Sciatic nerve (tissue), 2 donors: ENCODE results near the gene CAGE1. TPM values are rescaled to one million over a fixed set of nuclear protein-coding genes. Genes with fewer than 3 reads are reported as not detected.

Experiments used
- ATAC-seq: fragments of 200-7000 bp; cut with Tn5 transposase; one replicate; pipeline ENCODE4 v1.9.1; 2020; ENCODE audit warnings: mild to moderate bottlenecking, moderate library complexity
- DNase-seq: peaks from one replicate; pipeline ENCODE4 v3.0.0-alpha.2; 2020; ENCODE audit warnings: low spot score
- intact Hi-C: fragments of 100-400 bp; cut with DNase I; formaldehyde crosslinking; loops from one replicate; pipeline ENCODE4 v1.14.2; 2022
- total RNA-seq: library from RNA; stranded (reverse); fragmentation: NEBNext Ultra II Directional; extraction: Animal tissue kit (Norgen Biotek cat#: 25700); gene quantifications from one replicate; pipeline ENCODE4 v1.2.1, GENCODE V29; 2021
- donor health status: DM: no; HTN: no; CAD: no.
- donor health status: DM: no; HTN: no; CAD: no.

Gene CAGE1
- total RNA-seq, 1 donor from 2014 or later: not detected

DNA sequence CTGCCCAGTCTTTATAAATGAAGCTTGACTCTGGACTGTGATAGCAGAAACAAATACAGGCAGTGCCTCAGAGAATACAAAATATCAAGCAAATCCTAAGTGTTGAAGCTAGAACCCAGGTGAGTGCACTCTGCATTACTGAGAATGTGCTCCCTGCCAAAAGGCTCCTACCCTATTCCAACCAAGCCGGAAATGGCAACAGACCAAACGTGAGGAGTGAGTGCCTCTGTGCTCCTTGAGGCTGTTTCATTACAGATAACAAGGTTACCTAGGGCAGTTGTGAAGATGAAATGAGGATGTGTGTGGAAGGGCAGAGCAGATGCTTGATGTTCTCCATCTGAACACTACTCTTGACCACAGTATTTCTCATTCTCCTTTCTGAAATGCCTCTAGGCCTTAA, 105.9 kb downstream of the CAGE1 start:
- intact Hi-C loops: no loop called here
- no peak for DNase-seq
- ATAC-seq: no peak

- DNase-seq: no peak
- intact Hi-C loops: no loop called here
Observed at GRCh38 chr6:7282097-7282906, 107.2 kb downstream of the CAGE1 start.

More at GRCh38 chr6:7282097-7282906, 107.2 kb downstream of the CAGE1 start:
- ATAC-seq: no peak

Other genes with a start within 250 kb of the CAGE1 start
- gene SSR1, start 76.5 kb downstream of the CAGE1 start, total RNA-seq: 118 TPM
- gene RIOK1, start 66 bp upstream of the CAGE1 start, total RNA-seq: 21.2 TPM
- gene DSP, start 151.9 kb upstream of the CAGE1 start, total RNA-seq: 7.2 TPM
- gene SNRNP48, start 200.5 kb upstream of the CAGE1 start, total RNA-seq: 14.6 TPM